Naive B cell (primary cell): ENCODE measurements around the gene VSIG10. TPM values are rescaled to one million over a fixed set of nuclear protein-coding genes. Genes with fewer than 3 reads are reported as not detected.
A peak's percentile ranks its signal among the peaks of the same experiment; 100 is the strongest.

Experiments used
- ATAC-seq, 2 donors: fragments of 150-1000 bp; cut with Tn5 transposase; 2 replicates each; pipeline ENCODE4 v1.10.0; 2021; ENCODE audit warnings: low read depth in 2 of 2, mild to moderate bottlenecking in 2 of 2, moderate library complexity in 2 of 2
- DNase-seq: peaks from one replicate; pipeline ENCODE4 v3.0.0; 2022
- H3K27ac Mint-ChIP-seq, 6 donors: one replicate each; pipeline ENCODE4 v1.8.0; 2020 to 2022; ENCODE audit warnings: mild to moderate bottlenecking in 6 of 6, mixed read lengths in 6 of 6, moderate library complexity in 5 of 6, inconsistent platforms in 2 of 6
- H3K27me3 Mint-ChIP-seq, 3 donors: one replicate each; pipeline ENCODE4 v1.8.0; 2021 to 2022; ENCODE audit warnings: mixed read lengths in 3 of 3, mild to moderate bottlenecking in 1 of 3
- H3K36me3 Mint-ChIP-seq, 2 donors: one replicate each; pipeline ENCODE4 v1.8.0; 2020 to 2022; ENCODE audit warnings: mixed read lengths in 2 of 2, inconsistent platforms in 1 of 2, mild to moderate bottlenecking in 1 of 2
- H3K4me1 Mint-ChIP-seq, 3 donors: one replicate each; pipeline ENCODE4 v1.8.0; 2020 to 2022; ENCODE audit warnings: mixed read lengths in 3 of 3, inconsistent platforms in 1 of 3, mild to moderate bottlenecking in 1 of 3, moderate library complexity in 1 of 3
- H3K4me3 Mint-ChIP-seq, 8 donors: one replicate each; pipeline ENCODE4 v1.8.0; 2020 to 2022; ENCODE audit warnings: mild to moderate bottlenecking in 8 of 8, mixed read lengths in 8 of 8, moderate library complexity in 8 of 8, inconsistent platforms in 2 of 8
- H3K9me3 Mint-ChIP-seq, 7 donors: one replicate each; pipeline ENCODE4 v1.8.0; 2020 to 2022; ENCODE audit warnings: mixed read lengths in 7 of 7, mild to moderate bottlenecking in 5 of 7, inconsistent platforms in 2 of 7, moderate library complexity in 1 of 7
- polyA plus RNA-seq, 6 donors: library from polyadenylated mRNA; unstranded; fragments of 300-500 nt; fragmentation: Illumina TruSeq; gene quantifications; one replicate each; pipeline ENCODE4 v1.2.3, GENCODE V29; 2021; ENCODE audit warnings: low read depth in 6 of 6

VSIG10 gene
- polyA plus RNA-seq, 6 donors from 2014 or later: 0.36 to 3.1 (median 1.7) TPM; not detected in 1

DNA sequence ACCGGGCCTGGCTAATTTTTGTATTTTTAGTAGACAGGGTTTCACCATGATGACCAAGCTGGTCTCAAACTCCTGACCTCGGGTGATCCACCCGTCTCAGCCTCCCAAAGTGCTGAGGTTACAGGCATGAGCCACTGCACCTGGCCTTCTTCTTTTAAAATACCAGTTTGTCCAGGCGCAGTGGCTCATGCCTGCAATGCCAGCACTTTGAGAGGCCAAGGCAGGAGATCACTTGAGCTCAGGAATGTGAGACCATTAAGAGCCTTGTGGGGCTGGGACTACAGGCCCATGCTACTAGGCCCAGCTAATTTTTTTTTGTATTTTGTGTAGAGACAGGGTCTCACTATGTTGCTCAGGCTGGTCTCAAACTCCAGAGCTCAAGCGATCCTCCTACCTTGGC is 24.1 kb upstream of the VSIG10 start:
- H3K4me1 Mint-ChIP-seq: no peaks in the 10 kb centered on the region
- DNase-seq (no peak), ATAC-seq (no peak)
- H3K9me3 Mint-ChIP-seq: no peaks in the 10 kb centered on the region
- no peak overlapping the region for H3K4me3 Mint-ChIP-seq
- no peaks in the 10 kb centered on the region for H3K36me3 Mint-ChIP-seq
- peak overlapping the region in 1 of 6 donors; percentile 84 for H3K27ac Mint-ChIP-seq
- H3K27me3 Mint-ChIP-seq: no peaks in the 10 kb centered on the region

DNA sequence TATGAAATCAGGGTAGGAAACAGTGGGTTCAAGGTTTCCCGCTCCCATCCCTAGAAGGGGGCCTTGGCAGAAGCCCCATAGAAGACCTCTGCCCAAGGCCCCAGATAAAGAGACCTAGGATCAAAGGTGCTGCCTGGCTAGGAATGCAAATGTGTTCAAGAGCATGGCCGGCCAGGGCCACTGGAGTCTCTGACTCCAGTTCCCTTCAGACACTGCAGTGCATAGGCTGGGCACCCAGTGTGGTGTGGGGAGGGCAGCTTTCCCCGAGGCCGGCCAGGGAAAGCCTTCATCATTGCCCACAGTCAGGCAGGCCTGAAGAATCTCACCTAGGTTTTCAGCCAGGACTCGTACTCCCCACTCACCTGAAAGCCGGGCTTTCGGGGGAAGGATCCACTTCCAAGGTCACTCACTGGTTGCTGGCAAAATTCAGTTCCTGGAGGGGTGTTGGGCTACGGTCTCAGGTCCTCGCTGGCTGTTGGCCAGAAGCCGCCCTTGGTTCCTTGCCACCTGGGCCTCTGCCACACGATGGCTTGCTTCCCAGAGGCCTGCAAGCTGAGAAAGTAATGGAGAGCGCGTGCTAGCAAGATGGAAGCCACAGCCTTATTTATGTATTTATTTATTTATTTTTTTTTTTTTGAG is 22.4 kb upstream of the VSIG10 start:
- DNase-seq (no peak), ATAC-seq (no peak)
- Mint-ChIP-seq H3K4me3 (no peak overlapping the region), H3K27ac (no peak overlapping the region), H3K27me3 (no peaks in the 10 kb centered on the region), H3K9me3 (no peaks in the 10 kb centered on the region), H3K4me1 (no peaks in the 10 kb centered on the region), H3K36me3 (no peaks in the 10 kb centered on the region)

DNA sequence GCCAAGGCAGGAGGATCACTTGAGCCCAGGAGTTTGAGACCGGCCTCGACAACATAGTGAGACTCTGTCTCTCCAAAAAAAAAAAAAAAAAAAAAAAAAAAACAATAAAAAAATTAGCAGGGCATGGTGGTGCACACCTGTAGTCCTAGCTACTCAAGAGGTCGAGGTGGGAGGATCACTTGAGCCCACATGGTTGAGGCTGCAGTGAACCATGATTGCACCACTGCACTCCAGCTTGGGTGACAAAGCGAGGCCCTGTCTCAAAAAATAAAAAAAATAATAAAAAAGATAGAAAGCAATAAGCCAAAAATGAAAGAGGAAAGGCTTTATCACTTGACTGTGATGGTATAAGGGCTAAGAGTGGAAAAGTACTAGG is 21.9 kb upstream of the VSIG10 start:
- no peaks in the 10 kb centered on the region for H3K27me3 Mint-ChIP-seq
- DNase-seq (no peak), ATAC-seq (no peak)
- H3K9me3 Mint-ChIP-seq: no peaks in the 10 kb centered on the region
- no peak overlapping the region for H3K27ac Mint-ChIP-seq
- no peak overlapping the region for H3K4me3 Mint-ChIP-seq
- no peaks in the 10 kb centered on the region for H3K4me1 Mint-ChIP-seq
- no peaks in the 10 kb centered on the region for H3K36me3 Mint-ChIP-seq

- no peak for ATAC-seq
These were observed 20.6 kb upstream of the VSIG10 start for GRCh38 chr12:118124333-118124874.

DNA sequence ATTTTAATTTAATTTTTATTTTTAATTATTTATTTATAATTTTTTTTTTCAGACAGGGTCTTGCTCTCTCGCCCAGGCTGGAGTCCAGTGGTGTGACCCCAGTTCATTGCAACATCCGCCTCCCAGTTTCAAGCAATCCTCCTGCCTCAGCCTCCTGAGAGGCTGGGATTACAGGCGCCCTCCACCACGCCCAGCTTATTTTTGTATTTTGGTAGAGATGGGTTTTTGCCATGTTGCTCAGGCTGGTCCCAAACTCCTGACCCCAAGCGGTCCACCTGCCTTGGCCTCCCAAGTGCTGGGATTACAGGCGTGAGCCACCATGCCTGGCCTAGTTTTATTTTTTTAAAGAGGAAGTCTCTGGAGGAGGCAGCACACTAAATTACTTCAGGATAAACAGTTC is 18.5 kb upstream of the VSIG10 start:
- no peaks in the 10 kb centered on the region for H3K36me3 Mint-ChIP-seq
- no peak overlapping the region for H3K4me3 Mint-ChIP-seq
- ATAC-seq (no peak), DNase-seq (no peak)
- no peaks in the 10 kb centered on the region for H3K4me1 Mint-ChIP-seq
- no peaks in the 10 kb centered on the region for H3K27me3 Mint-ChIP-seq
- H3K27ac Mint-ChIP-seq: no peak overlapping the region
- H3K9me3 Mint-ChIP-seq: no peaks in the 10 kb centered on the region

More at GRCh38 chr12:118124333-118124874, 20.6 kb upstream of the VSIG10 start:
- no peaks in the 10 kb centered on the region for H3K4me1 Mint-ChIP-seq
- H3K36me3 Mint-ChIP-seq: no peaks in the 10 kb centered on the region
- no peaks in the 10 kb centered on the region for H3K27me3 Mint-ChIP-seq
- H3K4me3 Mint-ChIP-seq: no peak overlapping the region
- DNase-seq: no peak
- H3K9me3 Mint-ChIP-seq: no peaks in the 10 kb centered on the region
- peak overlapping the region in 1 of 6 donors; percentile 7 for H3K27ac Mint-ChIP-seq

GRCh38 chr12:118120579-118121363 is 17.0 kb upstream of the VSIG10 start:
- Mint-ChIP-seq H3K9me3 (no peaks in the 10 kb centered on the region), H3K27ac (peak overlapping the region in 1 of 6 donors; percentile 87), H3K4me3 (no peak overlapping the region), H3K4me1 (no peaks in the 10 kb centered on the region), H3K27me3 (no peaks in the 10 kb centered on the region), H3K36me3 (no peaks in the 10 kb centered on the region)
- no peak for DNase-seq
- ATAC-seq: peak in 1 of 2 donors; percentile 30

- Mint-ChIP-seq H3K4me3 (no peak overlapping the region), H3K27me3 (no peaks in the 10 kb centered on the region), H3K9me3 (no peaks in the 10 kb centered on the region), H3K4me1 (no peaks in the 10 kb centered on the region), H3K36me3 (no peaks in the 10 kb centered on the region), H3K27ac (no peak overlapping the region)
- DNase-seq: no peak
- ATAC-seq: no peak
These were observed 15.7 kb upstream of the VSIG10 start for GRCh38 chr12:118119449-118119879.

GRCh38 chr12:118109088-118109487 is 5.3 kb upstream of the VSIG10 start:
- peaks cover 7 to 10% (median 9%) of the 10 kb centered on the region in 3 donors for H3K27me3 Mint-ChIP-seq
- no peak overlapping the region for H3K27ac Mint-ChIP-seq
- ATAC-seq (no peak), DNase-seq (no peak)
- no peak overlapping the region for H3K4me3 Mint-ChIP-seq
- H3K9me3 Mint-ChIP-seq: no peaks in the 10 kb centered on the region
- no peaks in the 10 kb centered on the region for H3K36me3 Mint-ChIP-seq
- peaks cover 5 to 6% (median 5%) of the 10 kb centered on the region in 3 donors for H3K4me1 Mint-ChIP-seq

GRCh38 chr12:118107694-118108093 is 3.9 kb upstream of the VSIG10 start:
- Mint-ChIP-seq H3K4me3 (no peak overlapping the region), H3K36me3 (no peaks in the 10 kb centered on the region), H3K9me3 (peaks cover 0 to 1% (median 0%) of the 10 kb centered on the region in 7 donors), H3K4me1 (peaks cover 10 to 13% (median 10%) of the 10 kb centered on the region in 3 donors), H3K27ac (no peak overlapping the region), H3K27me3 (peaks cover 14 to 15% (median 14%) of the 10 kb centered on the region in 3 donors)
- DNase-seq (no peak), ATAC-seq (no peak)

GRCh38 chr12:118107011-118107410 is 3.2 kb upstream of the VSIG10 start:
- DNase-seq: no peak
- H3K36me3 Mint-ChIP-seq: no peaks in the 10 kb centered on the region
- no peak overlapping the region for H3K27ac Mint-ChIP-seq
- peaks cover 0 to 1% (median 0%) of the 10 kb centered on the region in 7 donors for H3K9me3 Mint-ChIP-seq
- peaks cover 10 to 13% (median 10%) of the 10 kb centered on the region in 3 donors for H3K4me1 Mint-ChIP-seq
- no peak for ATAC-seq
- peaks cover 15 to 16% (median 15%) of the 10 kb centered on the region in 3 donors for H3K27me3 Mint-ChIP-seq
- no peak overlapping the region for H3K4me3 Mint-ChIP-seq

DNA sequence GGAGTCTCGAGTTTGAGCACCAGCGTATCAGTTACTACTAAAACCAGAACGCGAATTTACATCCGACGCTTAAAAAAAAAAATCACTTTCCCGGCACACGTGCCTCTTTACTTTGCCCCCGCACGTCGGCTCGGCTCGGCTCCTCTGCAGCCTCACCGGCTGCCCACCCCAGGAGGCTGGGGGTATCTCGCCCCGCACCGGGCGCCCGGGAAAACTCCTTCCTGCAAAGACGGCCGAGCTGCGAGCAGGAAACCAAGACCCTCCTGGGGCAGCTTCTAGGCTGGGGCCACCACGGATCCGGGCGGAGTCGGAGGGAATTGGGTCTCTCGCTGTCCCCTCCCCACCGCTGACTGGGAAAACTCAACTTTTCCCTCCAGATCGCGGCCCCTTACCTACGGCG is 610 bp downstream of the VSIG10 start:
- Mint-ChIP-seq H3K9me3 (peaks cover 0 to 1% (median 0%) of the 10 kb centered on the region in 7 donors), H3K4me3 (peak overlapping the region; percentile 86 to 96 (median 93)), H3K27me3 (peaks cover 15 to 16% (median 15%) of the 10 kb centered on the region in 3 donors), H3K4me1 (peaks cover 10 to 13% (median 10%) of the 10 kb centered on the region in 3 donors), H3K36me3 (no peaks in the 10 kb centered on the region), H3K27ac (peak overlapping the region in 1 of 6 donors; percentile 64)
- DNase-seq: no peak
- ATAC-seq: peak; percentile 4 to 23

GRCh38 chr12:118102609-118103008 is 1.2 kb downstream of the VSIG10 start:
- Mint-ChIP-seq H3K4me3 (peak overlapping the region; percentile 86 to 96 (median 93)), H3K27ac (peak overlapping the region in 1 of 6 donors; percentile 64), H3K27me3 (peaks cover 15 to 16% (median 15%) of the 10 kb centered on the region in 3 donors), H3K9me3 (peaks cover 0 to 1% (median 0%) of the 10 kb centered on the region in 7 donors), H3K36me3 (no peaks in the 10 kb centered on the region), H3K4me1 (peaks cover 10 to 13% (median 10%) of the 10 kb centered on the region in 3 donors)
- no peak for ATAC-seq
- no peak for DNase-seq

DNA sequence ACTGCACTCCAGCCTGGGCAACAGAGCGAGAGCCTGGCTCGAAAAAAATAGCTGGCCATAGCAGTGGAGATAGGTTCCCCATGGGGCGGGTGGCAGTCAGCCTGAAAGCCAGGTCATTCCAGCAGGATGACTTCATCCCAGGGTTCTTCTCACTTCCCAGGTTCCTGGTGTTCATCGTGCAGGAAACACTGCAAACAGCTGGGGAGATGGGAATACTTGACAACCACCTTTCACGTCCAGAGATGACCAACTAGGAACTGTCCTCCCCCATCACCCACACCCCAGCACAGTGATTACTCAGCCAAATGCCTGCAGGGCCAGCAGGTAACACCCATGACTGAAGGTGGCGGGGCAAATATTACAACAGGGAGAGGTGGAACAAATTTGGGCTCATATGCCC is 1.7 kb downstream of the VSIG10 start:
- ATAC-seq: no peak
- no peak for DNase-seq
- peaks cover 13 to 16% (median 15%) of the 10 kb centered on the region in 3 donors for H3K27me3 Mint-ChIP-seq
- peaks cover 0 to 1% (median 0%) of the 10 kb centered on the region in 7 donors for H3K9me3 Mint-ChIP-seq
- H3K27ac Mint-ChIP-seq: no peak overlapping the region
- H3K4me1 Mint-ChIP-seq: peaks cover 10 to 13% (median 10%) of the 10 kb centered on the region in 3 donors
- H3K4me3 Mint-ChIP-seq: peak overlapping the region in 7 of 8 donors; percentile 15 to 93 (median 71)
- no peaks in the 10 kb centered on the region for H3K36me3 Mint-ChIP-seq
